GM12892 (cell line): Measurements from ENCODE around the gene PHACTR3.
"Not testable (repeated sequence)": the region's sequence is repeated elsewhere in the genome, so short reads cannot be mapped to it uniquely, and the experiment has no call there.

Experiments used
- DNase-seq: peaks from one replicate; pipeline ENCODE4 v3.0.0; 2011; ENCODE audit not compliant: insufficient read length
- FAIRE-seq: peaks from 2 replicates; lab custom pipeline; 2011; peaks lifted over from hg19 to GRCh38; lab: Jason Lieb, UNC
- POLR2A ChIP-seq: IDR thresholded peaks from 2 replicates; pipeline ENCODE4 v1.6.1; 2011; ENCODE audit warnings: low read depth, low read length, control low read depth
- POLR2AphosphoS5 ChIP-seq: IDR thresholded peaks from 2 replicates; pipeline ENCODE4 v1.6.1; 2011; ENCODE audit warnings: low read depth, low read length, control low read depth
- TAF1 ChIP-seq: IDR thresholded peaks from 2 replicates; pipeline ENCODE4 v1.6.1; 2011; ENCODE audit warnings: low read depth, mild to moderate bottlenecking, control low read depth, low read length, borderline replicate concordance

Gene PHACTR3

DNA sequence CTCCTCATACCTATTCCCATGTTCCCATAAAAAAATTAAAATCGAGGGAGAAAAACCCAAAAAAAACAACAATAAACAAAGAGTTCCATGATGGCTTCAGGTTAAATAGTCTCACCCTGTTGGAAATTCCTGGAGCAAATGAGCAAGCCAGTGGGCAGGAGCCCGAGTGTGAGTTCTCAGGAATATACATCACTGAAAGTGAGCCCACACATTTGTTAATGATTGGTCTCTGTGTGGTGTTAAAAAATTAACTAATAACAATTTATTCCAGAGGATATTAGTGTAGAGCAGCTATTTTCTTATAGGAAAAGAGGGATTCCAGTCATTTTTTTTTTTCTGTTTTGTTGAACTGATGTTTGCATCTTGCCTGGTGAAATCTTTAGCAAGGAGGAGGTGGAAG lies 12.9 kb downstream of the PHACTR3 start:
- TF ChIP-seq POLR2A: no peak
- TF ChIP-seq TAF1: no peak
- no peak for TF ChIP-seq POLR2AphosphoS5
- DNase-seq (no peak), FAIRE-seq (no peak)

DNA sequence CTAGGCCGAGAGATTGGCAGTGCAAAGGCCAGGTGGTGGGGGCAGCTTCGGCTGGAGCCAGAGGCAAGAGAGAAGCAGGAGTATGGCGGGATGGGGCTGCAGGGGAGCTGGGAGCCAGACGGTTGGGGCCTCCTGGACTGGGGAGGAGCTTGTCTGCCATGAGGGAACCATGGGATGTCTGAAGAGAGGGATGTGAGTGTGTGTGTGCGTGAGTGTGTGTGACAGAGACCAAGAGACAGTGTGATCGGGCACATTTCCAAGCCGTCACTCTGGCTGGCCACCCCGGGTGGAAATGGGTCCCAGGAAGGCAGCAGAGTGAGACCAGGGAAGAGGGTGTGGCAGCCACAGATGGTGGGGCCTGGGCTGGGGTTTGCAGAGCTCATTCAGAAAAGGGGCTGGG lies 13.8 kb downstream of the PHACTR3 start:
- DNase-seq: no peak
- no peak for FAIRE-seq
- TF ChIP-seq POLR2A (no peak), POLR2AphosphoS5 (no peak), TAF1 (no peak)

DNA sequence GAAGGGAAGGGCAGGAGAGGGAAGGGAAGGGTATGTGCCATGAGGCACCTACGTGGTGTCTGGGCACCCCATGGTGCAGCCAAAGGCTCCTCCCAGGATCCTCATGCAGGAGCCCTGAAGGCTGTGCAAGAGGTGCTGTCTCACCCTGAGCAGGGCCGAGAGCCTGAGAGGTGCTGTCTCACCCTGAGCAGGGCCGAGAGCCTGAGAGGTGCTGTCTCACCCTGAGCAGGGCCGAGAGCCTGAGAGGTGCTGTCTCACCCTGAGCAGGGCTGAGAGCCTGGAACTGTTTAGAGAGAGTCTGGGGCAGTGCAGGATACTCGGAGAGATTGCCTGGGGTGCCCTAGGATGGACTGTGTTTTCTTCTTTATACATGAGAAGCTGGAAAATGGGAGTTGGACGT lies 14.2 kb downstream of the PHACTR3 start:
- not testable (repeated sequence) for DNase-seq, FAIRE-seq

DNA sequence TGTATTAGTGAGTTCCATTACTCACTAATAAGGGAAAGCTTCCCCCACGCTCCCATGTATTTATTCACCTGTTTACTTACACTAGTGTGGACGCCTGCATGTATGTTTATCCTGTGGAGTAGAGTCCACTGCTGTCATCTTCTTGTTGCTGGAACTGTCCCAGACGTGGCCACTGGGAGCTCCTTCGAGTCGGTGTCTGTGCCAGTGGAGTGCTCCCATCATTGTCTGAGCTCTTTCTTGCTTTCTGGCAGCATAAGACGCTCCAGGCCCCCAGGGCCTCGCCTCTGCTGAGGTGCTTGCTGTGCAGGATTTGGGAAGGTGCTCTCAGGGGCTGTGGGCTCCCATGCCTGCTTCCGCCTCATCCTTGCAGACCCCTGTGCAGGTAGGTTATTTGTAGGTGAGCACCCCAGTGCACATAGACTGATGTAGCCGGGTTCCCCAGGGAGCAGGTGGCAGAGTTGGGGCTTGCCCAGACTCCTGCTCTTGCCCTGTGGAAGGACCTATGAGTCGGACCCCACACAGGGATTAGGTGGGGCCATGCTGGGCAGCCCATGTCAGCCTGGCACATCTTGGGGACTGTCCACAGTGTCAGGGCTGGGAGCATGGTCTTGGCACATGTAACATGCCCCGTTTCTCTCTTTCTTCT lies 16.6 kb downstream of the PHACTR3 start:
- FAIRE-seq: no peak
- no peak for DNase-seq
- TF ChIP-seq POLR2AphosphoS5 (no peak), TAF1 (no peak), POLR2A (no peak)

DNA sequence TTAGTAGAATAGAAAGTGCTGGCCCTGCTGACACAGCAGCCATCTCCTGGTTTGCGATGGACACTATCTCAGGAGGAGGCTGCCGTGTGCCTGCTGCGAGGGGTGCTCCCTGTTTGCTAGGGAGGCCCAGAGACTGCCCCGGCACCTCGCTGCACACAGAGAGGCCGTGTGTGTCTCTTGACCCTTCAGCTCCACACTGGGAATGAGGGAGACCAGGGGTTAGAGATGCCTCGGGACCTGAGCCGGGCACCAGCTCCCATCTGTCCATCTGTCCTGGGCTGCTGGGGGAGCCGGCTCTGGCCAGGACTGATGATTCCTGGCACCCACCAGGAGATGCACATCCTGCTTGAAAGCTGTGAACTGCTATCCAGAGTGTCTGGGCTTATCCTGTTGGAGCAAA lies 18.2 kb downstream of the PHACTR3 start:
- FAIRE-seq (no peak), DNase-seq (no peak)
- no peak for TF ChIP-seq TAF1

DNA sequence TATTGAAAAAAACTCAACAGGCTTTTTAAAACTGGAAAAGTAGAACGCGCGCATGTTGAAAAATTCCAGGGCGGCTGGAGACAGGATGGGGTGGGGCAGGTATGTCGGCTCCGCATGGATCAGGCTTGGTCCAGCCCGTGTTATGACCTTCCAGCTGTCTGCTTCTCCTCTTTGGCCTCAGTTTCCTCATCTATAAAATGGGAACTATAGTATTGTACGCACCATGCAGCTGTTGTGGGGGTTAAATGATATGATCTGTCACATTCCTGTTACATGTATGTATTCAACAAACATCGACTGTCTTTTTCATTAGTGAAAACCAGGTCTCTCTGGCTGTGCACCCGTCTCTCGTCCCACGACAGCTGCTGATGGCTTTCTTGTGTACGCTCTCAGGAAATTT lies 18.8 kb downstream of the PHACTR3 start:
- TF ChIP-seq POLR2A: no peak
- no peak for TF ChIP-seq TAF1
- TF ChIP-seq POLR2AphosphoS5: no peak
- no peak for FAIRE-seq

DNA sequence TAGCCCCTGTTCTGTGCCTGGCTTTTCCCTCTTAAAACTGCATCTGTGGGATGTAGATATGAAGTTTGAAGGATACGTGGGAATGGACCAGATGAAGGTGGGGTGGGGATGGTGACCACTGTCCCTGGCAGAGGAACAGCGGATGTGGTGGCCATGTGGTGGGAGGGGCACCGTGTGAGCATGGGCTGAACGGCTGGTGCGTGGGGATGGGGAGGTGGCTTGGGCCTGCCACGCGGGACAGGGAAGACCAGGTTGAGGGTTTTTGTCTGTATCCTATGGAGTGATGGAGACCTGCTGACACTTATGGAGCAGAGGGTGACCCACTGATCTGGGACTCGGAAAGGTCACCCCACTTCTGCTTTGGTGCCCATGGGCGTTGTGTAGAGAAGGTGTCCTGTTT lies 19.2 kb downstream of the PHACTR3 start:
- DNase-seq (no peak), FAIRE-seq (no peak)
- TF ChIP-seq POLR2A: no peak
- no peak for TF ChIP-seq POLR2AphosphoS5
- no peak for TF ChIP-seq TAF1

More for the DNA sequence above, 18.8 kb downstream of the PHACTR3 start:
- DNase-seq: no peak

DNA sequence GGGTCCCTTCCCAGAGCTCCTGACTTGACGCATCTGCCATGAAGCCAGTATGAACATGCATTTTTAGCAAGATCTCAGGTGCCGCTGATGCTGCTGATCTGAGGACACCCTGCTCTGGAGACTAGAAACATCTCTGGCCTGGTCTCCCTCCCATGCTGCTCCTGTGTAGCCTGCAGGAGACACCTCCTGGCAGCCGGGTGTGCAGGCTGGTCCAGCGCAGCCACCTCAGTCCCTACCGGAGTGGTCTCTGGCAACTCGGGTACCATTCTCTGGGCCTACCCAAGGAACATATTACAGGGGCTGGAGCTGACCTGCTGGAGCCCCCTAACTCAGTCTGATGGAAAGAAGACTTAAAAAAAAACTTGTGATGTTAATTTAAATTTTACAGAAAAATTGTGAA lies 20.1 kb downstream of the PHACTR3 start:
- no peak for TF ChIP-seq TAF1
- TF ChIP-seq POLR2AphosphoS5: no peak
- no peak for TF ChIP-seq POLR2A
- DNase-seq (no peak), FAIRE-seq (no peak)

DNA sequence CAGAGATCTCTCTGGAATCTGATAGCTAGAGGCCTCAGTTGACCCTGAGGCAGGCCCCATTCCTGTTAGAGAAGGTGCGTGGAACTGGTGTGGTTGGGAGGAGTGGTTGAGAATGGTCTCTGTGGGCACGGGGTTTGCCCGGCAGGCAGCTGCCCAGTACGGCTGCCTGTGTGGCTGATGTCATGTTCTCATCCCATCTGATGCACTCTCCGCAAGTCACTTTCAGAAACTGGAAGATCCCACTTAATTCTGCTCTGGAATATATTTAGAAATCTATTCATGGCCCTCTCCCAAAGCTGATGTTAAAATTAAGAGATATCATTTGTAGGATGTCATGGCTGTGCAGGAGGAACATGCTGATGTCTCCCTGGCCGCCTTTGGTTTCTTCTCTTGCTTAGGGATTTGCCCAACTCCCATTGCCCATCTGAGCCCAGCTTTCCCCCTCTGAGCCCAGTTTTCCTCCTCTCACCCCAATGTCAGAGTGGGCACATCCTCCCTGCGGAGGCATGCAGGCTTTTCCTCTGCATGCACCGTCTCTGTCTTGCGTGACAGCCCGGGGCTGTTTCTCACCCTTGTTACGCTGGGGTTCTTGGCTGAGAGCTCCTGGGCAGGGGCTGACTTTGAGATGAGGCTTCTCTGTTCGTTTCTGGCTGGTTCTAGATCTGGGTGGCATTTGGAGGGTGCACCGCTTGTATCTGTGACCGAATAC lies 21.0 kb downstream of the PHACTR3 start:
- no peak for DNase-seq
- no peak for FAIRE-seq

DNA sequence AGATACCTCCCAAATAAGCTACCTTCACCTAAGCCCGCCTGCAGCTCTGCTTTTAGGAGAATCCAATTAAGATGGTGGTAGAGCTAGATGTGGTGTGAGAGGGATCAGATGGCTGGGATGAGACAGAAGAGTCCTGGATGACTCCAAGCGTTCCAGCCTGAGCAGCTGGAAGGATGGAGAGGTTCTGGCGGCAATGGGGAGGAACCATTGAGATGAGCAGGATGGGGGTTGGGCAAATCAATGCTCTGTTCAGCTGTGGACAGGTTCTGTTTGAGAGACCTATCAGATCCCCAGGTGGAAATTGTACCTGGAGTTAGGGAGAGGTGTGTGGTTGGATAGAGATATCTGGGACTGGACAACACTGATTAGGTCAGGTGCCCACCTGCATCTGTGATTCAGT lies 23.0 kb downstream of the PHACTR3 start:
- FAIRE-seq (no peak), DNase-seq (no peak)
- TF ChIP-seq POLR2AphosphoS5 (no peak), TAF1 (no peak), POLR2A (no peak)

More for the DNA sequence above, 21.0 kb downstream of the PHACTR3 start:
- no peak for TF ChIP-seq TAF1
- no peak for TF ChIP-seq POLR2A
- TF ChIP-seq POLR2AphosphoS5: no peak

DNA sequence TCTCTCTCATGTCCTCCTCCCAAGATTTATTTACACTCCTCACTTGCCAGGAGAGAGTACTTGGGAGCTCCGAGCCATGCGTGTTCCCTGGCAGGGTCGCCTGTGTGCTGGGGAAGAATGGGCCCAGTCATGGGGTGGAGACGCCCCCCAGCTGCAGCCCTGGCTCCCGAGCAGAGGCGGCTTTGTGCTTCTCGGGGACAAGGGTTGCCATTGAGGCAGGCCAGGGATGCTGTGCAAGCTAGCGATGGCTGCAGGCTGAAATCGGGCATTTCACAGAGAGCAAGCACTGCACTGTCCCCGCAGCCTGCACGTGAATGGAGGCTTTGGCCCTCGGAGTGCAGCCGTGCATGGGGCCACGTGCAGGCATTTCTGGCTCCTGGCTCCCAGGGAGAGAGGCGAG lies 23.8 kb downstream of the PHACTR3 start:
- FAIRE-seq (no peak), DNase-seq (no peak)
- TF ChIP-seq POLR2A (no peak), TAF1 (no peak), POLR2AphosphoS5 (no peak)

DNA sequence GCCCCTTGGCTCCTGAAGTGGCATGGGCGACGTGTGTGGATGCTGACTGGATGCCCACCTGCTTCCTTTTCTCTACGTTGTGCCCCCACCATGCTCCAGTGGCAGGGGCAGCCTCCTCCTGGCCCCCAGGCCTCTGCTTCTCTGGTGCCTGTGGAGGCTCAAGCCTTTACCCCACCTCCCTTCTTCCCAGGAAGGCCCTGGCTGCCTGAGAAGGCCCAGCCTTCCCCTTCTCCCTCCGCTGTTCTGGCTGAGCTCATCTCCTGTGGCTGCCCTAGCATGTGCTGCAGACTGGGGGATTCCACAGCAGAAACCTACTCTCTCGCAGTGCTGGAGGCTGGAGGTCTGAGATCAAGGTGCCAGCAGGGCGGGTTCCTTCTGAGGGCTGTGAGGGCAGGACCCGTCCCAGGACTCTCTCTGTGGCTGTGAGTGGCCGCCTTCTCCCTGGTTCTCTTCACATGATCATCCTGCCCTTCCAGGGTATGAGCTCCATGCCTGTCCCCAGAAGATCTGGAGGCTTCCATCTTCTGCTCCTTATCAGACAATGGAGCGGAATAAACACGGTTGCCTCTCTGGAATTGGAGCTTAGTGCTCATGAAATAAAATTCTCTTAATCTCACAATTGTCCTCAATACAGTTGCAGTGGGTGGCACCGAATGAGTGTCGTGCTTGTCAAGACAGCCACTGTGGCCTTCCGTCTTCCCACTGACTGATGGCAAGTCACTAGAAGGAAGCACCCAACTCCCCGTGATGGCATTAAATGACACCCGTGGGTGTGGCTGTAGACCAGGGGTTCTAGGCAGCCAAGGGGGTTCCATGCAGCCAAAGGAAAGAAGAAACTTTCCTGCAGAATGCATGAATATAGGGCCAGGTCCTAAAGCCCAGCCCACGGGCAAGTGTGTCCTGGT lies 25.1 kb downstream of the PHACTR3 start:
- TF ChIP-seq TAF1 (no peak), POLR2AphosphoS5 (no peak), POLR2A (no peak)
- DNase-seq: no peak
- FAIRE-seq: no peak

DNA sequence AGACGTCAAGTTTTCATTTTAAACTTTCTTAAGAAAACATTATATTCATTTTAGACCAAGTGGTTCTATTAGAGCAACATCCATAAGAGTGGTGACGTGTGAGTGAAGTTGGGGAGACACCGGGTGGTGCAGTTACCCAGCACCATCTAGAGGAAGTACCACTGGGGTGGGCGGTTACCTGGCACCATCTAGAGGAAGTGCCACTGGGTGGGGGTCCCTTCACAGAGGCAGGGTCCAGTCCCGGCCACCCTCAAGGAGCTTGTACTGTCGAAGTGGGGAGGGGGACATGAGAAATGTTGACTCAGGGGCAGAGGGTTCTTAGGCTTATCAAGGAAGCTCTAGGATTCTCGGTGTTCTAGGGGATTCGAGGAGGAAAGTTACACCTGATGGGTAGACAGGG lies 26.2 kb downstream of the PHACTR3 start:
- DNase-seq (no peak), FAIRE-seq (no peak)
- TF ChIP-seq POLR2AphosphoS5 (no peak), POLR2A (no peak)
